CD14-positive monocyte (primary cell): Measurements from ENCODE around the gene CCNB1. TPM values are rescaled to one million over a fixed set of nuclear protein-coding genes. Genes with fewer than 3 reads are reported as not detected.

Source experiments
- DNase-seq, 3 donors: peaks; one replicate each; pipeline ENCODE4 v3.0.0-alpha.2; 2011 to 2022
- H2AFZ ChIP-seq: 2 replicates; pipeline ENCODE4 v1.6.0; 2012; ENCODE audit warnings: mild to moderate bottlenecking, low read depth, low read length, inconsistent platforms; ENCODE audit not compliant: insufficient read depth, poor library complexity, severe bottlenecking
- H3K27ac ChIP-seq, 2 donors: 1 replicate in 1 of 2; 2 replicates in 1 of 2; pipeline ENCODE4 v1.5.1; 2012 to 2013; ENCODE audit warnings: low read length in 2 of 2, control low read depth in 1 of 2, inconsistent platforms in 1 of 2, low read depth in 1 of 2, mild to moderate bottlenecking in 1 of 2
- H3K27me3 ChIP-seq, 2 donors: one replicate each; pipeline versions ENCODE4 v1.6.0 to v1.6.1; 2011 to 2013; ENCODE audit warnings: low read length in 2 of 2; ENCODE audit not compliant: control insufficient read depth in 2 of 2, insufficient read depth in 2 of 2
- H3K36me3 ChIP-seq, 2 donors: replicated peaks in 1 of 2; 1 replicate in 1 of 2; 2 replicates in 1 of 2; pipeline versions ENCODE4 v1.5.1 to v1.6.1; 2012 to 2013; ENCODE audit warnings: low read length in 2 of 2, control low read depth in 1 of 2, inconsistent platforms in 1 of 2, mild to moderate bottlenecking in 1 of 2; ENCODE audit not compliant: insufficient read depth in 2 of 2, control insufficient read depth in 1 of 2
- H3K4me1 ChIP-seq, 2 donors: 1 replicate in 1 of 2; 2 replicates in 1 of 2; pipeline versions ENCODE4 v1.5.1 to v1.6.1; 2012 to 2013; ENCODE audit warnings: low read length in 2 of 2, control low read depth in 1 of 2, inconsistent platforms in 1 of 2, mild to moderate bottlenecking in 1 of 2, moderate library complexity in 1 of 2; ENCODE audit not compliant: insufficient read depth in 2 of 2, control insufficient read depth in 1 of 2
- H3K4me2 ChIP-seq: replicated peaks from 2 replicates; pipeline ENCODE3; 2012; ENCODE audit warnings: low read length, moderate library complexity, mild to moderate bottlenecking; ENCODE audit not compliant: poor library complexity, severe bottlenecking; ENCODE audit errors: extremely low read depth
- H3K4me3 ChIP-seq, 3 experiments: fragments of 200-600 bp in 1 of 3; sonication (generic) in 1 of 3; replicated peaks in 1 of 3; 1 replicate in 2 of 3; 2 replicates in 1 of 3; pipeline ENCODE4 v1.5.1; 2011 to 2013; ENCODE audit warnings: low read length in 3 of 3, mild to moderate bottlenecking in 3 of 3, control low read depth in 2 of 3, low read depth in 2 of 3, inconsistent platforms in 1 of 3, moderate library complexity in 1 of 3
- H3K79me2 ChIP-seq: 2 replicates; pipeline ENCODE4 v1.6.0; 2012; ENCODE audit warnings: mild to moderate bottlenecking, control low read depth, inconsistent platforms, low read length, moderate library complexity; ENCODE audit not compliant: insufficient read depth
- H3K9ac ChIP-seq: 2 replicates; pipeline ENCODE4 v1.6.0; 2017; ENCODE audit warnings: low read length, mild to moderate bottlenecking; ENCODE audit not compliant: insufficient read depth, poor library complexity, severe bottlenecking
- H3K9me3 ChIP-seq, 2 donors: replicated peaks in 1 of 2; 1 replicate in 1 of 2; 2 replicates in 1 of 2; pipeline versions ENCODE4 v1.5.1 to v1.6.1; 2012 to 2013; ENCODE audit warnings: low read length in 2 of 2, control low read depth in 1 of 2; ENCODE audit not compliant: control insufficient read depth in 1 of 2, insufficient read depth in 1 of 2
- H4K20me1 ChIP-seq: 2 replicates; pipeline ENCODE4 v1.6.0; 2012; ENCODE audit warnings: mild to moderate bottlenecking, low read length, control low read depth, moderate library complexity; ENCODE audit not compliant: insufficient read depth
- H3K27ac Mint-ChIP-seq, 7 donors: one replicate each; pipeline ENCODE4 v1.8.0; 2020; ENCODE audit warnings: mild to moderate bottlenecking in 7 of 7, mixed read lengths in 7 of 7, moderate library complexity in 6 of 7, inconsistent platforms in 2 of 7
- H3K27me3 Mint-ChIP-seq, 3 donors: one replicate each; pipeline ENCODE4 v1.8.0; 2021 to 2022; ENCODE audit warnings: low read depth in 3 of 3, mild to moderate bottlenecking in 3 of 3, mixed read lengths in 3 of 3, moderate library complexity in 3 of 3, inconsistent platforms in 1 of 3
- H3K36me3 Mint-ChIP-seq, 2 donors: one replicate each; pipeline ENCODE4 v1.8.0; 2020; ENCODE audit warnings: mixed read lengths in 2 of 2, inconsistent platforms in 1 of 2, mild to moderate bottlenecking in 1 of 2
- H3K4me1 Mint-ChIP-seq: one replicate; pipeline ENCODE4 v1.8.0; 2020; ENCODE audit warnings: mild to moderate bottlenecking, mixed read lengths
- H3K4me3 Mint-ChIP-seq, 2 donors: one replicate each; pipeline ENCODE4 v1.8.0; 2020; ENCODE audit warnings: mild to moderate bottlenecking in 2 of 2, mixed read lengths in 2 of 2, moderate library complexity in 1 of 2
- H3K9me3 Mint-ChIP-seq, 7 donors: one replicate each; pipeline ENCODE4 v1.8.0; 2020 to 2022; ENCODE audit warnings: mixed read lengths in 7 of 7, mild to moderate bottlenecking in 6 of 7, moderate library complexity in 6 of 7, inconsistent platforms in 2 of 7
- WGBS: methylation state at CpG from one replicate; pipeline ENCODE4 v1.1.5; 2013; ENCODE audit warnings: missing lambda C conversion rate; ENCODE audit not compliant: insufficient coverage; 5-methylcytosine and 5-hydroxymethylcytosine counted together
- intact Hi-C, 2 donors: fragments of 100-400 bp; cut with micrococcal nuclease; formaldehyde crosslinking; loops; one replicate each; pipeline versions ENCODE4 v1.15.0 to v1.15.1; 2023
- polyA plus RNA-seq, 3 donors: library from polyadenylated mRNA; depleted of rRNA in 1 of 3; unstranded in 2 of 3; stranded (reverse) in 1 of 3; fragments of 300-500 nt in 2 of 3; fragments of >200 nt in 1 of 3; fragmentation: Illumina TruSeq in 2 of 3; gene quantifications; 1 replicate in 2 of 3; 2 replicates in 1 of 3; pipeline ENCODE4 v1.2.3, GENCODE V29; 2012 to 2021
- TF ChIP-seq, protein P1 (sequence below): fragments of 200-600 bp; IDR thresholded peaks from one replicate; pipeline ENCODE4 v1.8.0; 2022; ENCODE audit warnings: antibody characterized with exemption, mild to moderate bottlenecking

CCNB1 gene
- polyA plus RNA-seq, 3 donors = 0.64 to 2.6 (median 1.6) TPM

DNA sequence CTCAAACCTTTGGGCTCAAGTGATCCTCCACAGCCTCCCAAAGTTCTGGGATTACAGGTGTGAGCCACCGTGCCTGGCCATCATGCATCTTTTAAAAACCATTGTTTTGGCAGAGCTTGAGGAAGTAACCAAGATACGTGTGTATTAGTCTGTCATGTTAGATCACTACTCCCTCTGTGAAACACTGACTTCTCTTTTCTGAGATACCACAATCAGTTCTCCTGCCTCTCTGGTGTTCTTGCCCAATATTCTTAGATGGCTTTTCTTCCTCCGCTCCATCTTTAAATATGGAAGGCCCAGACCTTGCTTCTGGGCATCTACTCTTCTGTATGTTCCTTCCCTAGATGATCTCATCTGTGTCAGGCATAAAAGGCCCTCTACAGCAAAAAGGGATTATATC lies 14.2 kb upstream of the CCNB1 start:
- Histone ChIP-seq H3K27ac (no peak overlapping the region), H3K4me1 (peaks cover 0 to 4% of the 10 kb centered on the region in 2 donors), H4K20me1 (no peaks in the 10 kb centered on the region), H3K36me3 (no peaks in the 10 kb centered on the region), H3K4me3 (no peak overlapping the region), H2AFZ (no peak overlapping the region), H3K27me3 (no peaks in the 10 kb centered on the region), H3K9me3 (no peaks in the 10 kb centered on the region), H3K79me2 (no peaks in the 10 kb centered on the region), H3K4me2 (no peak overlapping the region), H3K9ac (no peak overlapping the region)
- Mint-ChIP-seq H3K4me1 (peaks cover 8% of the 10 kb centered on the region), H3K27me3 (peaks cover 1 to 2% (median 1%) of the 10 kb centered on the region in 3 donors), H3K36me3 (no peaks in the 10 kb centered on the region), H3K4me3 (no peak overlapping the region), H3K27ac (peak overlapping the region in 5 of 7 donors; percentile 1 to 63 (median 11)), H3K9me3 (peaks cover 0 to 1% (median 0%) of the 10 kb centered on the region in 7 donors)
- intact Hi-C loops = no loop called here
- TF ChIP-seq, protein P1, sequence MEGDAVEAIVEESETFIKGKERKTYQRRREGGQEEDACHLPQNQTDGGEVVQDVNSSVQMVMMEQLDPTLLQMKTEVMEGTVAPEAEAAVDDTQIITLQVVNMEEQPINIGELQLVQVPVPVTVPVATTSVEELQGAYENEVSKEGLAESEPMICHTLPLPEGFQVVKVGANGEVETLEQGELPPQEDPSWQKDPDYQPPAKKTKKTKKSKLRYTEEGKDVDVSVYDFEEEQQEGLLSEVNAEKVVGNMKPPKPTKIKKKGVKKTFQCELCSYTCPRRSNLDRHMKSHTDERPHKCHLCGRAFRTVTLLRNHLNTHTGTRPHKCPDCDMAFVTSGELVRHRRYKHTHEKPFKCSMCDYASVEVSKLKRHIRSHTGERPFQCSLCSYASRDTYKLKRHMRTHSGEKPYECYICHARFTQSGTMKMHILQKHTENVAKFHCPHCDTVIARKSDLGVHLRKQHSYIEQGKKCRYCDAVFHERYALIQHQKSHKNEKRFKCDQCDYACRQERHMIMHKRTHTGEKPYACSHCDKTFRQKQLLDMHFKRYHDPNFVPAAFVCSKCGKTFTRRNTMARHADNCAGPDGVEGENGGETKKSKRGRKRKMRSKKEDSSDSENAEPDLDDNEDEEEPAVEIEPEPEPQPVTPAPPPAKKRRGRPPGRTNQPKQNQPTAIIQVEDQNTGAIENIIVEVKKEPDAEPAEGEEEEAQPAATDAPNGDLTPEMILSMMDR = no peak
- peak; percentile 16 to 30 (median 21) for DNase-seq
- 0% methylated on average over 1 of the region's 3 CpGs for WGBS

DNA sequence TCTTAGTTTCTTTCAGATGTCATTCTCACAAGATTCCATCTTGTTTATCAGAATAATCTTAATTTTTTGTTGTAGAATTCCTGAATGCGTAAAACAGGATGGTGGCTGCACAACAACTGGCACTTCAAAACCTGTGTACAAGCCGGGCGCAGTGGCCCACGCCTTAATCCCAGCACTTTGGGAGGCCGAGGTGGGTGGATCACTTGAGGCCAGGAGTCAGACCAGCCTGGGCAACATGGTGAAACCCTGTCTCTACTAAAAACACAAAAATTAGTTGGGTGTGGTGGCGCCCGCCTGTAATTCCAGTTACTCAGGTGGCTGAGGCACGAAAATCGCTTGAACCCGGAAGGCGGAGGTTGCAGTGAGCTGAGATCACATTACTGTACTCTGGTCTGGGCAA lies 10.5 kb upstream of the CCNB1 start:
- Histone ChIP-seq H3K4me1 (peaks cover 0 to 4% of the 10 kb centered on the region in 2 donors), H3K9ac (no peak overlapping the region), H3K9me3 (no peaks in the 10 kb centered on the region), H3K4me2 (no peak overlapping the region), H3K27me3 (no peaks in the 10 kb centered on the region), H3K79me2 (no peaks in the 10 kb centered on the region), H3K27ac (no peak overlapping the region), H3K4me3 (no peak overlapping the region), H4K20me1 (no peaks in the 10 kb centered on the region), H3K36me3 (no peaks in the 10 kb centered on the region), H2AFZ (no peak overlapping the region)
- Mint-ChIP-seq H3K4me3 (no peak overlapping the region), H3K36me3 (no peaks in the 10 kb centered on the region), H3K27me3 (peaks cover 0 to 5% (median 1%) of the 10 kb centered on the region in 3 donors), H3K9me3 (no peaks in the 10 kb centered on the region), H3K4me1 (peaks cover 8% of the 10 kb centered on the region), H3K27ac (no peak overlapping the region)
- no peak for DNase-seq
- 88% methylated on average over 5 of the region's 11 CpGs for WGBS
- TF ChIP-seq, protein P1 = no peak
- intact Hi-C loops = no loop called here
